Measurements from ENCODE around the gene UGT2B10.

GRCh38 chr4:68877555-68877954 is 61.8 kb downstream of the UGT2B10 start:
- no peak for TF ChIP-seq CTCF (IDR thresholded peaks at IDR 0.05)
- no peak for TF ChIP-seq POLR2AphosphoS5 (IDR thresholded peaks at IDR 0.05)
- TF ChIP-seq POLR2A (IDR thresholded peaks at IDR 0.05): no peak
